GM18517 (cell line): Measurements from ENCODE around the gene UGT1A9.

ENCODE experiments used
- ATAC-seq: cut with Tn5 transposase; IDR thresholded peaks from one replicate; pipeline ENCODE4 v1.9.1; 2021; ENCODE audit warnings: mild to moderate bottlenecking, moderate library complexity; ENCODE audit not compliant: unreplicated experiment

UGT1A9 gene

GRCh38 chr2:233793465-233794127 is 121.9 kb downstream of the UGT1A9 start:
- no peak for ATAC-seq

GRCh38 chr2:233794128-233794658 is 122.5 kb downstream of the UGT1A9 start:
- ATAC-seq: no peak

DNA sequence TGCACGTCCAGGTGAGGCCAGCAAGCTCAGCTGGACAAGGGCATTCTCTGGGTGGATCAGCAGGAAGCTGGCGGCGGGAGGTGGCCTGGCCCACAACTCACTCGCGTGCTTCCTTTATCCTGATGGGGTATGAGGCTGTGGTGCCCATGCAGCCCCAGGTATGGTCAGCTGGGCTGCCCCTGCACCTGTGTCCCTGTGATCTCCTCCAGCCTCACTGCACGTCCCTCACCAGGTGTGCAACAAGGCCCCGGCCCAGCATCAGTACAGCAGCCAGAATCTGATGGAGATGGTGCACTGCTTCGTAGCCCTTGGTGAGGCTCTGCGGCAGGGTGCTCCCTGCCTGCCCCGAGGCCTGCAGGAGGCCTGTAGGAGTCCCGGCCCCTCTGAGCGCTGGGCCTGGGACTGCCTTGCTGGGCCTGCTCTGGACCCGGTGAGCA is 124.1 kb downstream of the UGT1A9 start:
- ATAC-seq: no peak

- no peak for ATAC-seq
Measured at GRCh38 chr2:233796254-233796653, 124.6 kb downstream of the UGT1A9 start.

DNA sequence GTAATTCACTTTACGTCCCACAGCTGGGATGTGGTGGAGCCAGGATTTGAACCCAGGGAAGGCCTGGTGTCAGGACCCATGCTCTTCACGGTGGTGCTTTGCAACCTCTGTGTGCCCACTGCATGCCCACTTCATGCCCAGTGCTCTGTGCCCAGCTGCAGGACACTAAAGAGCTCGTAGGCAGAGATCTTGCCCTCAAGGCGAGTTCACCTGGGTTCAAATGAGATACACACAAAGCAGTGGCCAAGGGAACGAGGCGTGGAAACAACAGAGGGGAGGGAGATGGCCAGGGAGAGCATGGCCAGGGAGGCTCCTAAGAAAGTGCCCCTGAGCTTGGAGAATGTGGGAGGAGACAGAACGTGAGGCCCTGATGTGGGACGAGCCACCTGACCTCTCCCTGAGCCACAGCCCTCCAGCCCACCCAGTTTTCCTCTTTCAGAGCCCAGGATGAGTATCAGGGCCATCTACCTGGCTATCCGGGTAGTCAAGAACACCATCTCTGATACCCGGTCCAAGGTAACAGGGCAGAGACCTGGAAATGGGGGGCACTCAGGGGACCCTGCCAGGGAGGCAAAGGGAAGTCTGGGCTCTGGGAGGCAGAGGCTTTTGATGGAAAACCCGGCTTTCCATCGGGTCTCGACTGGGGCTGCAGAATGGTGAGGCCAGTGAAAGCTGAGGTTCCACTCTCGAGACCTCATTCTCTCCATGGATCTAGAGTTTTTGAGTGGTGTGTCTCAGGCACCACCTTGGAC is 126.8 kb downstream of the UGT1A9 start:
- no peak for ATAC-seq

- no peak for ATAC-seq
Measured at GRCh38 chr2:233799087-233799665, 127.5 kb downstream of the UGT1A9 start.

GRCh38 chr2:233799716-233800115 is 128.0 kb downstream of the UGT1A9 start:
- ATAC-seq: no peak

DNA sequence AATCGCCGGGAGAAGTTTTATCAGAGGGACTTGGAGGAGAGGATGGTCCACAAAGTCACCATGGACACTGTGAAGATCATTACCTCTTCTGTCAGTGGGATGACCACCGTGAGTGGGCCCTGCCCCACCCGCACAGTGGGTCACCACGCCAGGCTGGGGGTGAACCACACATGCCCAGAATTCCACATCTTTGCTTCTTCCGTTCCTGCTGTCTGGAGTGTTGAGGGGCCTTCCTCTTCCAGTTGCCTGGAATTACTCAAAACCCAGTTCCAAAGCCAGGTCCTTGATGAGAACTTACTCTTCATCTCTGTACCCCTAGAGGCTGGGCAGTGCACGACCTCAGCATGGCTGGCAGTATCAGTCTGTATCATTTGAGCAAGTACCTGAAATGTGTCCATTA is 128.5 kb downstream of the UGT1A9 start:
- ATAC-seq: no peak

GRCh38 chr2:233801357-233802131 is 129.8 kb downstream of the UGT1A9 start:
- ATAC-seq: no peak

- ATAC-seq: no peak
Measured at GRCh38 chr2:233802132-233802815, 130.6 kb downstream of the UGT1A9 start.

- ATAC-seq: no peak
Measured at GRCh38 chr2:233803292-233803911, 131.7 kb downstream of the UGT1A9 start.

DNA sequence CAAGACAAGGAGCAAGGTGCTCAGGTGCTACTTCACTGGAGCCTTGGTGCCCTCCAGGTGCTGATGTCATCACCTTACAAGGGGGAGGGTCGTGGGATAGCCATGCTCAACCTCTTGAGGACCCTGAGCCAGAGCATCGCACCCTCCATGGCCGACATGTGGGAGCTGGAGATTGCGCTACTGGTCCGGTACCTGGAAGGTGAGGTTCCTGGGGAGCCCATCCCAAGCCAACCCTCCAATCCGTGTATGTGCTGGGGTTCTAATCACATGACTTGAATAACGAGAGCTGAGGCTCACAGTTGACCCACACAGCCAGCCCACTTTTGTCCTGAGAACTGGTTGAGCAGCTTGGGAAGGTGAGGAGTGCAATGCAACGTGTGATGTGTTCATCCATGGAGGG is 132.3 kb downstream of the UGT1A9 start:
- no peak for ATAC-seq

DNA sequence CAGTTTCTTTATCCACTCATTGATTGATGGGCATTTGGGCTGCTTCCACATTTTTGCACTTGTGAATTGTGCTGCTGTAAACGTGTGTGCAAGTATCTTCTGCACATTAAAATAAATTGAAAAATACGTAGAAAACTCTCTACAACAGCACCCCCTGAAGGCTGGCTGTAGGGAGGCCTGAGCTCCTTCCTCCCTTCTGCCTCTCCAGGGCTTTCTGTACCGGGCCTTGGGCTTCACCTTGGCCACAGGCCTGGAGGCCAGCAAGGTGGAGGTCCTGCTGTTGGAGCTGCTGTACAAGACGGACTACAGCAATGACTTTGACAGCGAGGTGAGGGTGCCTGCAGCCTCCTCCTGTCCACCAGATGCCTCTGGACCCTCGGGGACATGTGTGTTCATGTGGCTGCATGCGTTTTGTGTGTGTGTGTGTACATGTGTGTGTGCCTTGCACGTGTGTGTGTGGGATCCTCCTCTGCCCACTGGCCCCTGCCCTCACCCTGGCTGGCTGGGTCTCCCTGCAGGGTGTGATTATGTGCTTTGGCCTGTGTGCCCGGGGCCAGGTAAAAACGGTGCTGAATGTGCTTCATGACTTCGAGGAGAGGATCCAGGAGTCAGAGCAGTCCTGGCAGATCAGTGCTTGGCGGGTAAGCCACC is 135.6 kb downstream of the UGT1A9 start:
- ATAC-seq: no peak

DNA sequence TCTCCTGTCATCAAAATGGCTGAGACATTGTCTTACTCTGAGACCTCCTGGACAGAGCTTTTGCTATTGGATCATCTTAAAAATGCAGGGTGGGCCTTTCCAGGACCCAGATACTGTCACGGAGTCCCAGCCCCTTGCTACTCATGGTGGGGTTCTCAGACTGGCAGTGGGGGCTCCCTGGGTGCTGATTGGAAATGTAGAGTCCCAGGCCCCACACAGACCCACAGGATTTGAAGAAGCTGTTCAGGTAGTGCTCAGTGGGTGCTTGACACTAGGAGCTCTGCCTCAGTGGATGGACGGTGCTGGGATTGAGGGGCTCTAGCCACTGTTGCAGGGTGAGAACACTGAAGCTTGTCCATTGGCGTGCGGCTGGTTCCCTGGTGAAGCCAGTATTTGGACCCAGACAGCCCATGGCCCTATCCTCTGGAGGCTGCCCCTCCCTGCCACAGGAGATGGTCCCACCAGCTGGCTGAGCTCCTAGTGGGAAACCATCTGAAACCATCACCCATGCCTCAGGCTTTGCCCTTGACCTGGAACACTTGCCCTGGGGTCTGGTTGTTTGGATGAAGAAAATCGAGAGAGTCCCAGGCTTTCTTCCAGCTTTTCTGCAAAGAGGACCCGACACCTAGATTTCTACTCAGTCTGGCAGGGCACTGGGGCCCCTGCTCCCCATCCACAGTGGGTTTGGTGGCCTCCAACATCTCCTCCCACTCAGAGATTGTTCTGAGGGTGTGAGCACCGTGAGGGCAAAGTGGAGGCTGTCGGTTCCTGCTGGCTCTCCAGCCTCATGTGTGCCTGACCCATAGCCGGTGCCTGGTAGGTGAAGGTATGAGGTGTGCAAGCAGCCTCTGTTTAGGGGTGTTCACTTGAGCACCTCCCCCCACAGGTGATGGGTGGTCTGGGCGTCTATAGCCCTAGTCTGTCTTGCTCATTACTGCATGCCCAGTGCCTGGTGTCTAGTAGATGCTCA is 136.6 kb downstream of the UGT1A9 start:
- ATAC-seq: no peak

DNA sequence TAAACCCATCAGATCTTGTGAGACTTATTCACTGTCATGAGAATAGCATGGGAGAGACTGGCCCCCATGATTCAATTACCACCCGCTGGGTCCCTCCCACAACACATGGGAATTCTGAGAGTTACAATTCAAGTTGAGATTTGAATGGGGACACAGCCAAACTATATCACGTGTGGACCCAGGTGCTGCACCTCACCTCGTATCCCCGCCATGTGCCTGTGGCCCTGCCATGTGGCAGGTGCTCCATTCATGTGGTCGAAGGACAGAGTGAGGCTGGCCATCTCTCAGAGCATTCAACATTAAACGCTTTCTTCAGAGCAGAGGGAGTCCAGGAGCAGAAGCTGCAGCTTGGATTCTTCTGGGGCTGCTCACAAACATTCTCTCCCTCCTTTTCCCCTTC is 138.7 kb downstream of the UGT1A9 start:
- no peak for ATAC-seq

DNA sequence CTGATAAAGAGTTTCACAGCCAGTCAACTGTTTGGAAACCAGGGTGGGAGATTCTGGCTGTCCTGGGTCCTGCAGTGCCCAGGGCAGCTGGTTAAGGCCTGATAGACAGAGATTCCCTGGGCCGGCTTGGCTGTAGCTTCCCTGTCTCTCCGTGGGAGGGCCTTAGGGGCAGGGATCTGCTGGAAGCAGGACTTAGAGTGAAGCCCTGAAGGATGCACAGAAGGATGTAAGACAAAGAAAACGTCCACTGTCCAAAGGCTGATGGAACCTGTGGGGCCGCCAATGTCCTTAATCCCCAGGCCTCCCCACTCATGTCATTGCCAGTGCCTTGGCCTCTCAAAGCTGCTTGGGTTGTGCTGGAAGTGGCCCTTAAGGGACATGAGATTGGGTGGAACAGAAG is 139.4 kb downstream of the UGT1A9 start:
- no peak for ATAC-seq

DNA sequence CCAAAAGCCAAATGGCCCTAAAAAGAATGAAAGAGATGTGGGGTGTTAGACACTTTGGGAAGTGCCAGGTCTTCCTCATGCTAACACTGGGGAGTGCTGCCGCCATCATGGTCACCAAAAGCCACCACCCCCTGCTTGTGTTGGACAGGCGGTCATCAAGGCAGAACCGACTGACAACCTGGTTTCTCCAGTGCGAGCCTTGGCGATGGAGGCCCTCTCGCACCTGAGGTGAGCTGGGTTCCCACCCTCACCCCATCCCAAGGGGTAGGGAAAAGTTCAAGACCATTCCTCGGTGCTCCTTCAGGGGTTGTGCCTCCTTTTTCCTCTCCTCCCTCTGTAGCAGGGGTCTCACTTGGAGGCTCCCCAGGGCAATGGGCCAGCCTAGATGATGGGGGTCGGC is 140.0 kb downstream of the UGT1A9 start:
- ATAC-seq: no peak

DNA sequence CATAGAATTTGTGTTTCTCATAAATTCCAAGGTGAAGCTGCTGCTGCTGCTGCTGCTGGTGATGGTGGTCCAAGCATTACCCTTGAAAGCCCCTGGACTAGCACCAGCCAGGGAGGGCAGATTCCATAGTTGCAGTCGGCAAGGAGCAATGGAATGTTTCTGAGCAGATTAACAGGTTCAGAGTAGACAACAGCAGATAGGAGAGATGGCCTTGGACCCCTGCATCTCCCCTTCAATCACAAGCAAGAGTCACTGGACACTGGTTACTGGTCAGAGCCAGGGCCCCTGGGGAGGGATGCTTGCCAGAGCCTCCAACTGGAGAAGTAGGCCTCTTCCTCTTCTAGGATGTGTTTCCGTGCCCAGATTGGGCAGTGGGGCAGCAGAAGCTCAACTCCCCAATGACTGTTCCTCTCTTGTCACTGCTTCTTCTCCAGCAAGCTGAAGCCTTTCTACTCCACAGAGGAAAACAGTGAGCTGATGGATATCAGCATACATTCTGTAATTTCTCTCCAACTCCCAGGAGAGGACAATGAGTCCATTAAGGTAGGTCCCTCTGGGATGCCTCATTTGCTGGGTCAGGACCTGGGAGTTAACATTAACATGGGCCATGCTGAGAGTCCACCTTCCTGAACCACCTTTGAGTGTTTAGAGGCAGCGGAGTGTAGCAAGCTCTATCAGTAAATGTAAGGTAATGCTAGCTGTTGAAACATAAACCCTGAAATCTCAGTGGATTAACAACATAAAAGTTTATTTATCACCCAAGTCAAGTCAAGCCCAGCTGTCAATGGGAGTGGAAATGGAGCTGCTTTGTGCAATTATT is 141.7 kb downstream of the UGT1A9 start:
- no peak for ATAC-seq
